ENCODE results near the gene KCNB1. TPM values are rescaled to one million over a fixed set of nuclear protein-coding genes. Genes with fewer than 3 reads are reported as not detected.

Gene KCNB1
- total and polyA plus RNA-seq, 2 of the 4 experiments (the other 2 are of a cell fraction) = 0.05 TPM; not detected in 1

DNA sequence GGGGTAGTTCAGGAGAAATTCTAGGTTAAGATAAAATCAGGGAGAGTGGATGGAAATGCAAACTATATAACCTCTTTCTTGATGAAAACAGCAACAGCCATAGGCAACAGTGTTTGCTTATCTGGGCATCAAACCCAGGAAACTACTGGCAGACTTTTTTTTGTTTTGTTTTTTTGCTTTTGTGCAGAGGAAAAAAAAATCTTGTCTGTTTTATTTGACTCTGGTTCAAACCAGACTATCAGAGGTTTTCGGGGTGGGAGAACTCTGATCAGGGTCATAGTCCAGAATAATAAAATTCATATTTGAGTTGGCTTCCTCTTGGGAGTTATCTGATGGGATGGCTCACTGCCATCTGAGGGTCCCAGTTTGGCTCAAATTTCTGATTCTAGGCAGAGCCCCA is 115.8 kb downstream of the KCNB1 start:
- Histone ChIP-seq H2BK120ac (ENCODE audit: low read depth, low read length) (no peak overlapping the region), H4K5ac (ENCODE audit: low read depth, low read length) (no peak overlapping the region), H4K91ac (ENCODE audit: insufficient read depth, low read depth, low read length) (no peak overlapping the region), H3K14ac (replicated peaks; ENCODE audit: low read depth, low read length) (no peak overlapping the region), H3K4ac (ENCODE audit: low read depth, low read length) (no peak overlapping the region), H3K9ac (ENCODE audit: low read depth, low read length) (no peak overlapping the region), H3K4me3 (ENCODE audit: insufficient read depth, low read depth, low read length) (no peak overlapping the region), H2BK5ac (ENCODE audit: low read depth, low read length, poor library complexity, severe bottlenecking) (no peak overlapping the region), H3K27ac (ENCODE audit: insufficient read depth, low read length) (no peak overlapping the region), H2BK15ac (ENCODE audit: low read depth, low read length) (no peak overlapping the region), H2AFZ (replicated peaks; ENCODE audit: low read length, poor library complexity) (no peak overlapping the region), H3K23ac (ENCODE audit: low read depth, low read length) (no peak overlapping the region), H3K27me3 (ENCODE audit: control insufficient read depth, insufficient read depth, low read length) (peaks cover 61% of the 10 kb centered on the region), H2AK5ac (ENCODE audit: low read depth, low read length) (no peak overlapping the region), H2BK20ac (ENCODE audit: low read depth, low read length) (no peak overlapping the region), H3K4me2 (ENCODE audit: low read depth, low read length) (no peak overlapping the region), H3K9me1 (ENCODE audit: insufficient read depth, low read length) (no peaks in the 10 kb centered on the region), H3K36me3 (ENCODE audit: control insufficient read depth, insufficient read depth, low read length) (no peaks in the 10 kb centered on the region), H3K18ac (ENCODE audit: low read depth, low read length) (no peak overlapping the region), H2AK9ac (replicated peaks; ENCODE audit: low read depth, low read length, poor library complexity) (no peak overlapping the region), H3K4me1 (ENCODE audit: control insufficient read depth, insufficient read depth, low read length) (no peaks in the 10 kb centered on the region), H3K56ac (ENCODE audit: extremely low read depth, insufficient read depth, low read length) (no peak overlapping the region), H3K9me3 (ENCODE audit: control insufficient read depth, insufficient read depth, low read length) (no peaks in the 10 kb centered on the region), H4K8ac (ENCODE audit: low read depth in 2 of 2, low read length in 2 of 2) (no peak overlapping the region), H3K79me1 (ENCODE audit: low read depth in 1 of 2, low read length in 2 of 2) (no peaks in the 10 kb centered on the region), H4K20me1 (ENCODE audit: insufficient read depth, low read length) (no peaks in the 10 kb centered on the region)
- DNase-seq (no peak), ATAC-seq (ENCODE audit: low read depth) (no peak)
- BruUV-seq (replicated peaks) = no TSS peak
- intact Hi-C loops (cut with micrococcal nuclease) (no loop called here), dilution Hi-C loops (cut with HindIII; ENCODE audit: low sequenced_read_pairs, unreplicated experiment) (no loop called here), in situ Hi-C loops (cut with MboI; ENCODE audit: low sequenced_read_pairs) (no loop called here)
- no CpG with 5 or more reads among the region's 1 CpG for WGBS, 2 experiments (ENCODE audit: extremely low coverage in 2 of 2, insufficient read length in 1 of 2)
- ChIA-PET POLR2A (ENCODE audit: unreplicated experiment) (no interaction called here), CTCF (no interaction called here)
- no peak for TF ChIP-seq POLR2A (IDR thresholded peaks at IDR 0.05; ENCODE audit: low read depth, low read length)
- TF ChIP-seq, protein P1, sequence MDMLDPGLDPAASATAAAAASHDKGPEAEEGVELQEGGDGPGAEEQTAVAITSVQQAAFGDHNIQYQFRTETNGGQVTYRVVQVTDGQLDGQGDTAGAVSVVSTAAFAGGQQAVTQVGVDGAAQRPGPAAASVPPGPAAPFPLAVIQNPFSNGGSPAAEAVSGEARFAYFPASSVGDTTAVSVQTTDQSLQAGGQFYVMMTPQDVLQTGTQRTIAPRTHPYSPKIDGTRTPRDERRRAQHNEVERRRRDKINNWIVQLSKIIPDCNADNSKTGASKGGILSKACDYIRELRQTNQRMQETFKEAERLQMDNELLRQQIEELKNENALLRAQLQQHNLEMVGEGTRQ (IDR thresholded peaks at IDR 0.05; ENCODE audit: low read depth, low read length) = no peak
- TF ChIP-seq CHD1 (IDR thresholded peaks at IDR 0.05; ENCODE audit: low read depth, low read length) = no peak
- TF ChIP-seq RAD21 (IDR thresholded peaks at IDR 0.05; ENCODE audit: low read length) = no peak
- TF ChIP-seq RFX5 (IDR thresholded peaks at IDR 0.05; ENCODE audit: low read depth, low read length) = no peak
- no peak for TF ChIP-seq SMC3 (IDR thresholded peaks at IDR 0.05; ENCODE audit: low read depth, low read length)
- TF ChIP-seq BHLHE40 (IDR thresholded peaks at IDR 0.05; ENCODE audit: low read depth, low read length) = no peak
- TF ChIP-seq CTCF (conservative IDR thresholded peaks at IDR 0.05; ENCODE audit: low read depth, low read length) = no peak
- no peak for TF ChIP-seq FOS (IDR thresholded peaks at IDR 0.05; ENCODE audit: low read depth, low read length)
- TF ChIP-seq MXI1 (IDR thresholded peaks at IDR 0.05; ENCODE audit: borderline replicate concordance, low read depth, low read length) = no peak
- no peak for TF ChIP-seq MAFK (IDR thresholded peaks at IDR 0.05; ENCODE audit: low read depth, low read length)
- no peak for TF ChIP-seq RCOR1 (IDR thresholded peaks at IDR 0.05; ENCODE audit: insufficient replicate concordance, low read length)
- no peak for TF ChIP-seq CEBPB (IDR thresholded peaks at IDR 0.05; ENCODE audit: low read depth, low read length)
- no peak for TF ChIP-seq MAZ (IDR thresholded peaks at IDR 0.05; ENCODE audit: borderline replicate concordance, low read depth, low read length)
- TF ChIP-seq NFE2L2 (IDR thresholded peaks at IDR 0.05; ENCODE audit: low read depth, low read length) = no peak

Measured in IMR-90 (cell line).